Tibial nerve (tissue), 3 donors: Measurements from ENCODE around the gene CDHR3.

Experiments used
- POLR2A ChIP-seq, 2 donors: fragments of 450-650 bp; IDR thresholded peaks; one replicate each; pipeline ENCODE4 v1.6.1; 2017; ENCODE audit warnings: antibody characterized with exemption in 2 of 2, mild to moderate bottlenecking in 2 of 2, moderate library complexity in 2 of 2
- TF ChIP-seq, protein P1 (sequence below), 5 experiments: fragments of 200-600 bp in 3 of 5; fragments of 450-650 bp in 2 of 5; sonication (generic) in 3 of 5; IDR thresholded peaks; one replicate each; pipeline ENCODE4 v1.5.1; 2016 to 2019; ENCODE audit warnings: antibody characterized with exemption in 5 of 5, mild to moderate bottlenecking in 3 of 5, moderate library complexity in 2 of 5

- TF ChIP-seq POLR2A (IDR thresholded peaks at IDR 0.05), result no peak
- TF ChIP-seq, protein P1, sequence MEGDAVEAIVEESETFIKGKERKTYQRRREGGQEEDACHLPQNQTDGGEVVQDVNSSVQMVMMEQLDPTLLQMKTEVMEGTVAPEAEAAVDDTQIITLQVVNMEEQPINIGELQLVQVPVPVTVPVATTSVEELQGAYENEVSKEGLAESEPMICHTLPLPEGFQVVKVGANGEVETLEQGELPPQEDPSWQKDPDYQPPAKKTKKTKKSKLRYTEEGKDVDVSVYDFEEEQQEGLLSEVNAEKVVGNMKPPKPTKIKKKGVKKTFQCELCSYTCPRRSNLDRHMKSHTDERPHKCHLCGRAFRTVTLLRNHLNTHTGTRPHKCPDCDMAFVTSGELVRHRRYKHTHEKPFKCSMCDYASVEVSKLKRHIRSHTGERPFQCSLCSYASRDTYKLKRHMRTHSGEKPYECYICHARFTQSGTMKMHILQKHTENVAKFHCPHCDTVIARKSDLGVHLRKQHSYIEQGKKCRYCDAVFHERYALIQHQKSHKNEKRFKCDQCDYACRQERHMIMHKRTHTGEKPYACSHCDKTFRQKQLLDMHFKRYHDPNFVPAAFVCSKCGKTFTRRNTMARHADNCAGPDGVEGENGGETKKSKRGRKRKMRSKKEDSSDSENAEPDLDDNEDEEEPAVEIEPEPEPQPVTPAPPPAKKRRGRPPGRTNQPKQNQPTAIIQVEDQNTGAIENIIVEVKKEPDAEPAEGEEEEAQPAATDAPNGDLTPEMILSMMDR (IDR thresholded peaks at IDR 0.05), result no peak
Observed at GRCh38 chr7:106052681-106053080, 89.6 kb downstream of the CDHR3 start.
